ENCODE measurements around the gene COL18A1. TPM values are rescaled to one million over a fixed set of nuclear protein-coding genes. Genes with fewer than 3 reads are reported as not detected.

COL18A1 gene
- total RNA-seq, 6 experiments from 2014 or later: 39.8 to 93.5 (median 86.8) TPM

DNA sequence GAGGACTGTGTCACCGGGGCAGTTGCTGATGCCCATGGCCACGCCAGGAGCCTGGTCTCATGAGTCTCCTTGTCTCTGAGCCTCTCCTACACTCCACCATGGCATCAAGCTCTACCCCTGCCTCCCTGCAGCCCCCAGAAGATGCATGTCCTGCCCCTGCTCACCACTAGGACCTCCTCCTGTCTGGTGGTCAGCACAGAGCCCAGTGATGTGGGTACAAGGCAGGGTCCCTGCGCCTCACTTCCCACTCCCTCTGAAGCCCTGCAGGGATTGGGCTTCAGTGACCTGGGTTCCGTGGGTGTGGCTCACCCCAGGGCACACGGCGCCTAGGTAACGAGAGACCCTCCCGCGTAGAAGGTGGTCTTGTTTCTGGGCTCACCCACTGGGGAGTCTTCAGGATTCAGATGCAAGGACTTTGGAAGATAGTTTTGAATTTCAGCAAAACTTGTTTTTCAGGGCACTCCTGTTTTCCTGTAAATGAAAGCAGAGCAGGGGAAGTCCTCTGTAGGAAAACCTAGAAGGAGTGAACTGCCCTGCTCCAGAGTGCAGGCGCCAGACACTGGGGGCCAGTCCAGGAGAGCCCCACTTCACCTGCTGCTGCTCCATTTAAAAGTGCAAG, 2.8 kb downstream of the COL18A1 start:
- TF ChIP-seq, protein P1, sequence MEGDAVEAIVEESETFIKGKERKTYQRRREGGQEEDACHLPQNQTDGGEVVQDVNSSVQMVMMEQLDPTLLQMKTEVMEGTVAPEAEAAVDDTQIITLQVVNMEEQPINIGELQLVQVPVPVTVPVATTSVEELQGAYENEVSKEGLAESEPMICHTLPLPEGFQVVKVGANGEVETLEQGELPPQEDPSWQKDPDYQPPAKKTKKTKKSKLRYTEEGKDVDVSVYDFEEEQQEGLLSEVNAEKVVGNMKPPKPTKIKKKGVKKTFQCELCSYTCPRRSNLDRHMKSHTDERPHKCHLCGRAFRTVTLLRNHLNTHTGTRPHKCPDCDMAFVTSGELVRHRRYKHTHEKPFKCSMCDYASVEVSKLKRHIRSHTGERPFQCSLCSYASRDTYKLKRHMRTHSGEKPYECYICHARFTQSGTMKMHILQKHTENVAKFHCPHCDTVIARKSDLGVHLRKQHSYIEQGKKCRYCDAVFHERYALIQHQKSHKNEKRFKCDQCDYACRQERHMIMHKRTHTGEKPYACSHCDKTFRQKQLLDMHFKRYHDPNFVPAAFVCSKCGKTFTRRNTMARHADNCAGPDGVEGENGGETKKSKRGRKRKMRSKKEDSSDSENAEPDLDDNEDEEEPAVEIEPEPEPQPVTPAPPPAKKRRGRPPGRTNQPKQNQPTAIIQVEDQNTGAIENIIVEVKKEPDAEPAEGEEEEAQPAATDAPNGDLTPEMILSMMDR (IDR thresholded peaks at IDR 0.05): 0 out of 2 replicates have a peak, but pooled peaks have one; percentile 22
- H3K9me3 Mint-ChIP-seq: no peaks in the 10 kb centered on the region
- DNase-seq: no peak
- peaks cover 5% of the 10 kb centered on the region; the same call in 1 of the 2 replicates for H3K36me3 Mint-ChIP-seq (ENCODE audit: low read depth)
- H3K4me1 Mint-ChIP-seq (ENCODE audit: low read depth): peaks cover 23% of the 10 kb centered on the region
- peak overlapping the region; percentile 33; the same call in 1 of the 2 replicates for H3K27ac Mint-ChIP-seq
- peak overlapping the region; percentile 83 for H3K4me3 Mint-ChIP-seq
- peaks cover 2% of the 10 kb centered on the region for H3K27me3 Mint-ChIP-seq (ENCODE audit: insufficient read depth)

DNA sequence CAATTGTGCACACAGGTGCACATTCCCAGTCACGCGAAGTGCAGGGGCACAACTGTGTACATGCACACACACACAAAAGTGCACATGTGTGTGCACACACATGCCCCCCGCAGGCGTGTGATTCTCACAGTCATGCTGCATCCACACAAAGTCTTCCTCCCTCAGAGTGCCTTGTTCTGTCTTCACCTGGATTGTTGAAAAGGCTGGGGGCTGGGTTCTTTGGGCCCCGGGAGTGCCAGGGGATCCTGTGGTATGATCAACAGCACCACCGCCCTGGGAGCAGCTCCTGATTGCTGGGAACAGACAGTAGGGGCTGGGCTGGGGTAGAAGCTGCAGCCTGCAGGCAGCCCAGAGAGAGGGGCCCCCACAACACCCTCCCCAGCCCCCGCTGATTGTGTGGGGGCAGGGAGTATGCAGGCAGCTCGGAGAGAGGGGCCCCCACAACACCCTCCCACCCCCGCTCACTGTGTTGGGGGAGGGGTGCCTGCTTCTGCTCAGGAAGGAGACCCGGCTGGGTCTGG, 3.4 kb downstream of the COL18A1 start:
- DNase-seq: no peak
- Mint-ChIP-seq H3K4me1 (ENCODE audit: low read depth) (peaks cover 23% of the 10 kb centered on the region), H3K9me3 (no peaks in the 10 kb centered on the region), H3K4me3 (no peak overlapping the region), H3K27me3 (ENCODE audit: insufficient read depth) (peaks cover 2% of the 10 kb centered on the region), H3K27ac (no peak overlapping the region), H3K36me3 (ENCODE audit: low read depth) (peaks cover 5% of the 10 kb centered on the region; the same call in 1 of the 2 replicates)
- TF ChIP-seq, protein P1 (IDR thresholded peaks at IDR 0.05): no peak

DNA sequence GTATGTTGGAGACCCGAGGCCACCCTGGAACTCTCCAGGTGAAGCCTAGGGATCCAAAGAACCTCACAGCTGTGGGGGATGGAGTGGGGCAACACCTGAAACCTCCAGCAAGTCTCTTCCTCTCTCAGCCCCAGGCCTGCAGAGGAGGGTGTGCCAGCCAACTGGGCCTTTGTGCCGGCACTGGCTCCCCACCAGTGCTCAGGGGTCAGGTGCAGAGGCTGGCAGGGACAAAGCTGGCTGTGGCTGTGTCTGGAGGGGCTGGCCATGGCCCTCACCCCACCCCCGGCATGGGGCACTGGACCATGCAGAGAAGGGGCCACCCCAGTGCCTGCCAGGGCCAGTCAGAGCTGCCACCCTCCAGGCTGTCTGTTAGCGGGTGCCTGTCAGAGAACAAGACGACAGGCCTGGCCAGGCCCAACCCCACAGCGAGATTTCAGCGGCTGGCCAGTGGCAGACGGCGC, 3.9 kb downstream of the COL18A1 start:
- Mint-ChIP-seq H3K4me1 (ENCODE audit: low read depth) (peaks cover 21% of the 10 kb centered on the region), H3K4me3 (no peak overlapping the region)

DNA sequence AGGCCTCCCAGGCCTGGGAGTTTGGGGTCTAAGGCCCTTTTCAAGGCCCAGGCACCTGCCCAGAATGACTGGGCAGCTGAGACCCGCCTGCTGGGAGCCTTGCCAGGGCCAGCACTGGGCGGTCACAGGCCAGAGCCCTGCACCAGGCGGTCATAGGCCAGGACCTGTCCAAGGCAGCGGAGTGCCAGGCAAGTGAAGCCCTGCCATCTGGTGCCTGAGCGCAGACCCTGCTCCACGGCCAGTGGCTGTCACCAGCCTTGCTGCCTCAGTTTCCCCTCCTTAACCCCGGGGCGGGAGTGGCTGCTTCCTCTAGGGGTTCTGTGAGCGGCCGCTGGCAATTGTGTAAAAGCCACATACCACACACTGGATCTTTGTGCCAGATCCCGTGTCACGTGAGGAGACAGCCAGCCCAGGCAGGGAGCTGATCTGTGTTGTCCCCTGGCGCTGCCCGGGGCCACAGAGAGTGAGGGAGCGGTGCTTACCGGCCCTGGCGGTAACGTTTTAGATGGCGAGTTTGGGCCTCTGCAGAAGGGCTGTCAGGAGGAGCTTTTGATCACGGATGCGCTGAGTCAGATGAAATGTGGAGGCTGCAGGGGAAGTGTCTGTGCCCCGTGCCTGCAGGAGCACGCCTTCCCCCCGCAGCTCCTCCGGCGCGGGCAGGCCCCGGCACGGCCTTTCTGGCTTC, 4.6 kb downstream of the COL18A1 start:
- peaks cover 5% of the 10 kb centered on the region; the same call in 1 of the 2 replicates for H3K36me3 Mint-ChIP-seq (ENCODE audit: low read depth)
- H3K4me1 Mint-ChIP-seq (ENCODE audit: low read depth): peaks cover 16% of the 10 kb centered on the region
- TF ChIP-seq, protein P1 (IDR thresholded peaks at IDR 0.05): no peak
- H3K9me3 Mint-ChIP-seq: no peaks in the 10 kb centered on the region
- H3K4me3 Mint-ChIP-seq: no peak overlapping the region
- H3K27ac Mint-ChIP-seq: no peak overlapping the region
- H3K27me3 Mint-ChIP-seq (ENCODE audit: insufficient read depth): peaks cover under 1% of the 10 kb centered on the region
- DNase-seq: no peak

More for the DNA sequence above, 3.9 kb downstream of the COL18A1 start:
- no peak for DNase-seq
- H3K27ac Mint-ChIP-seq: no peak overlapping the region
- H3K27me3 Mint-ChIP-seq (ENCODE audit: insufficient read depth): peaks cover 2% of the 10 kb centered on the region
- TF ChIP-seq, protein P1 (IDR thresholded peaks at IDR 0.05): no peak
- no peaks in the 10 kb centered on the region for H3K9me3 Mint-ChIP-seq
- peaks cover 5% of the 10 kb centered on the region; the same call in 1 of the 2 replicates for H3K36me3 Mint-ChIP-seq (ENCODE audit: low read depth)

DNA sequence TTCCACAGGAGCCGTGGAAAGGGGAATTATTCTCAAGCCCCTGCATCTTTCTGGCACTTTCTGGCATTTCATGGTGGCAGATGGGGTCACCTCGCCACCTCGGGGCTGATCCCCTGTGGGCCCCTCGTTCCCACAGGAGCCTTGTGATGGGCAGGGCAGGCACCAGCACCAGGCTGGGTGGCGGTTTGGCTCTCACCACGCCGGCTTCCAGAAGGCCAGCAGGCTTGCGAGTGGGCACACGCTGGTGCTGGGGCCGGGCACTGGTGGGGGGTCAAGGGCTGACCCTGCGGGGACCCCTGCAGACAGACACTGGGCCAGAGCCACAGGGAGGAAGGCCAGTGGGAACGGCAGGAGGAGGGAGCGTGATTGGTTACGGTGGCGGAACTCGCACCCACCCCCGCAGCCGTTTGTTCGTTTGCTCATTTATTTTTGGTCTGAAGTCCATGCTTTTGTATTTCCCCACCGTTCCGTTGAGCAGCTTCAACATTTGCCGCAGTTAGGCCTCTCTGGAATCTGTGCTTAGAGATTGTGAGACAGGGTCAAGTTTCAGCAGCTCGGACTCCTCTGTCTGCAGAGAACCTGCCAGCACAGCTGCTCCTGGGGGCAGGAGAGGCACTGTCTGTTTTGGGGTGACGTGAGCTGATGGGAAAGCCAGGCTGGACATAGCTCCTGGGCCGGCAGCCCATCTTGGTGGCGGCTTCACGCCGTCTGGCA, 5.3 kb downstream of the COL18A1 start:
- Mint-ChIP-seq H3K4me1 (ENCODE audit: low read depth) (peaks cover 16% of the 10 kb centered on the region), H3K36me3 (ENCODE audit: low read depth) (peaks cover 5% of the 10 kb centered on the region; the same call in 1 of the 2 replicates), H3K9me3 (no peaks in the 10 kb centered on the region), H3K27ac (no peak overlapping the region), H3K4me3 (no peak overlapping the region), H3K27me3 (ENCODE audit: insufficient read depth) (peaks cover 2% of the 10 kb centered on the region)
- TF ChIP-seq, protein P1 (IDR thresholded peaks at IDR 0.05): no peak
- no peak for DNase-seq
